Panc1 (cell line): Measurements from ENCODE around the gene EXOC6B. TPM values are rescaled to one million over a fixed set of nuclear protein-coding genes. Genes with fewer than 3 reads are reported as not detected.

Experiments used
- ATAC-seq: fragments of 200-7000 bp; cut with Tn5 transposase; 2 replicates; pipeline ENCODE4 v1.9.1; 2020; ENCODE audit warnings: mild to moderate bottlenecking, moderate library complexity
- BruUV-seq: library from RNA; stranded (reverse); fragments of 400-500 nt; replicated peaks from 2 replicates; lab custom pipeline; 2021; lab: Mats Ljungman, UMichigan
- CTCF ChIA-PET: fragments of 300-600 bp; sonication (Branson Sonifier 250); formaldehyde crosslinking; loops from one replicate; lab custom pipeline; 2022; ENCODE audit warnings: antibody characterized with exemption; lab: Charles Lee
- POLR2A ChIA-PET: fragments of 300-600 bp; sonication (Branson Sonifier 250); formaldehyde crosslinking; loops from one replicate; lab custom pipeline; 2022; ENCODE audit warnings: antibody characterized with exemption; lab: Charles Lee
- DNase-seq: peaks from one replicate; pipeline ENCODE4 v3.0.0-alpha.2; 2010; ENCODE audit warnings: low read depth, low spot score
- H3K27ac ChIP-seq: 2 replicates; pipeline ENCODE4 v1.5.1; 2011; ENCODE audit warnings: mild to moderate bottlenecking, low read length, inconsistent platforms
- H3K27me3 ChIP-seq: fragments of 200-500 bp; sonication (Bioruptor generic); 2 replicates; pipeline ENCODE4 v1.6.0; 2014; ENCODE audit warnings: low read length, inconsistent platforms; ENCODE audit not compliant: control insufficient read depth, insufficient read depth
- H3K36me3 ChIP-seq: fragments of 200-500 bp; sonication (Bioruptor generic); 2 replicates; pipeline ENCODE4 v1.5.1; 2014; ENCODE audit warnings: inconsistent platforms, mild to moderate bottlenecking, low read length, moderate library complexity; ENCODE audit not compliant: control insufficient read depth, insufficient read depth
- H3K4me1 ChIP-seq: 2 replicates; pipeline ENCODE4 v1.5.1; 2011; ENCODE audit warnings: inconsistent platforms, mild to moderate bottlenecking, low read length, moderate library complexity; ENCODE audit not compliant: control insufficient read depth, insufficient read depth
- H3K4me3 ChIP-seq, 2 experiments: 2 replicates each; pipeline ENCODE4 v1.5.1; 2011 to 2012; ENCODE audit warnings: low read depth in 2 of 2, low read length in 2 of 2, mild to moderate bottlenecking in 2 of 2, inconsistent platforms in 1 of 2, moderate library complexity in 1 of 2
- H3K9me3 ChIP-seq: fragments of 200-500 bp; sonication (Bioruptor generic); 2 replicates; pipeline ENCODE4 v1.5.1; 2014; ENCODE audit warnings: low read depth, mild to moderate bottlenecking, inconsistent platforms, low read length, moderate library complexity; ENCODE audit not compliant: control insufficient read depth, insufficient read depth
- POLR2AphosphoS5 ChIP-seq: IDR thresholded peaks from 2 replicates; pipeline ENCODE4 v1.6.1; 2012; ENCODE audit warnings: mild to moderate bottlenecking, low read depth, low read length, moderate library complexity
- SIN3A ChIP-seq: IDR thresholded peaks from 2 replicates; pipeline ENCODE4 v1.6.1; 2012; ENCODE audit warnings: low read depth, mild to moderate bottlenecking, low read length, moderate library complexity, borderline replicate concordance; ENCODE audit not compliant: insufficient read depth
- TCF7L2 ChIP-seq: IDR thresholded peaks from 2 replicates; pipeline ENCODE4 v1.6.1; 2011; ENCODE audit warnings: mild to moderate bottlenecking, low read depth, low read length, inconsistent platforms
- in situ Hi-C: cut with HindIII; loops from 2 replicates; pipeline ENCODE4 v1.10.0; 2016; ENCODE audit warnings: low sequenced_read_pairs, low pct_unique_long_range_greater_than_20kb
- intact Hi-C: fragments of 100-400 bp; cut with micrococcal nuclease; formaldehyde crosslinking; loops from one replicate; pipeline ENCODE4 v1.10.0; 2022; ENCODE audit not compliant: unreplicated experiment
- total RNA-seq: library from RNA; stranded (reverse); gene quantifications from one replicate; pipeline ENCODE4 v1.2.1, GENCODE V29; 2021; ENCODE audit not compliant: unreplicated experiment
- TF ChIP-seq, protein P1 (sequence below): fragments of 450-650 bp; IDR thresholded peaks from 2 replicates; pipeline ENCODE4 v1.5.1; 2017; ENCODE audit warnings: mild to moderate bottlenecking
- TF ChIP-seq, protein P2 (sequence below), 2 experiments: IDR thresholded peaks; 2 replicates each; pipeline ENCODE4 v1.6.1; 2011 to 2012; ENCODE audit warnings: low read depth in 2 of 2, control low read depth in 1 of 2, low read length in 1 of 2, mild to moderate bottlenecking in 1 of 2, moderate library complexity in 1 of 2; ENCODE audit not compliant: insufficient read depth in 1 of 2

Gene EXOC6B
- total RNA-seq, 1 experiment from 2014 or later, result 23.2 TPM

DNA sequence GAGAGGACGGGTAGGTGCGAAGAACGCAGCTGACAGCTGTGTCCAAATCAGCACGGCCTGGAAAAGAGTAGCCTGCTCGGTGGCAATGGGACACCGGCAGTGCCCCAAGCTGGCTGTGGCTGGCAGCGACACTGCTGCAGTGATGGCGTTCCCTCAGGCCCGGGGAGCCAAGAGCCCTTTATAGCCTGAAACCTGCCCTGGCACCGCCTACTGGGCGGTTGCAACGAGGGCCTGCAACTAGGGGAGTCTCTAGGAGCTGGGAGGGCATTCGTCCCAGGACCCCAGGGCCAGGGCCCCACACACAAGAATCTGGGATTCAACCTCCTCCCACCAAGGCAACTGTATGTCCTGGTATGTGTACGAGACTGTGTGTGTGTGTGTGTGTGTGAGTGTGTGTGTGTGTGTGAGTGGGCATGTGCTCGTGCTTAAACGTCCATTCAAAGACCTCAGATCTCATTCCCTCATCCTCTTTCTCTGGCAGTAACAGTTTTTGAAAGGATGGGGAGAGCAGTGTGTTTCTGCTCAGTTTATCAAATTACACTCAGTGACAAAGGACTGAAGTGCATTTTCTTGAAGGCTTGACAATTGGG, 671.4 kb downstream of the EXOC6B start:
- no peaks in the 10 kb centered on the region for H3K36me3 ChIP-seq
- BruUV-seq, result no TSS peak
- CTCF ChIA-PET, result interaction anchor here (1.0 kb wide), 1 partner anchor 230 kb away, joined by 4 read pairs; no protein-coding TSS in a partner anchor
- ATAC-seq, result no peak
- H3K4me3 ChIP-seq, result no peak overlapping the region
- TF ChIP-seq, protein P1, sequence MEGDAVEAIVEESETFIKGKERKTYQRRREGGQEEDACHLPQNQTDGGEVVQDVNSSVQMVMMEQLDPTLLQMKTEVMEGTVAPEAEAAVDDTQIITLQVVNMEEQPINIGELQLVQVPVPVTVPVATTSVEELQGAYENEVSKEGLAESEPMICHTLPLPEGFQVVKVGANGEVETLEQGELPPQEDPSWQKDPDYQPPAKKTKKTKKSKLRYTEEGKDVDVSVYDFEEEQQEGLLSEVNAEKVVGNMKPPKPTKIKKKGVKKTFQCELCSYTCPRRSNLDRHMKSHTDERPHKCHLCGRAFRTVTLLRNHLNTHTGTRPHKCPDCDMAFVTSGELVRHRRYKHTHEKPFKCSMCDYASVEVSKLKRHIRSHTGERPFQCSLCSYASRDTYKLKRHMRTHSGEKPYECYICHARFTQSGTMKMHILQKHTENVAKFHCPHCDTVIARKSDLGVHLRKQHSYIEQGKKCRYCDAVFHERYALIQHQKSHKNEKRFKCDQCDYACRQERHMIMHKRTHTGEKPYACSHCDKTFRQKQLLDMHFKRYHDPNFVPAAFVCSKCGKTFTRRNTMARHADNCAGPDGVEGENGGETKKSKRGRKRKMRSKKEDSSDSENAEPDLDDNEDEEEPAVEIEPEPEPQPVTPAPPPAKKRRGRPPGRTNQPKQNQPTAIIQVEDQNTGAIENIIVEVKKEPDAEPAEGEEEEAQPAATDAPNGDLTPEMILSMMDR, result no peak
- TF ChIP-seq SIN3A, result no peak
- TF ChIP-seq, protein P2, sequence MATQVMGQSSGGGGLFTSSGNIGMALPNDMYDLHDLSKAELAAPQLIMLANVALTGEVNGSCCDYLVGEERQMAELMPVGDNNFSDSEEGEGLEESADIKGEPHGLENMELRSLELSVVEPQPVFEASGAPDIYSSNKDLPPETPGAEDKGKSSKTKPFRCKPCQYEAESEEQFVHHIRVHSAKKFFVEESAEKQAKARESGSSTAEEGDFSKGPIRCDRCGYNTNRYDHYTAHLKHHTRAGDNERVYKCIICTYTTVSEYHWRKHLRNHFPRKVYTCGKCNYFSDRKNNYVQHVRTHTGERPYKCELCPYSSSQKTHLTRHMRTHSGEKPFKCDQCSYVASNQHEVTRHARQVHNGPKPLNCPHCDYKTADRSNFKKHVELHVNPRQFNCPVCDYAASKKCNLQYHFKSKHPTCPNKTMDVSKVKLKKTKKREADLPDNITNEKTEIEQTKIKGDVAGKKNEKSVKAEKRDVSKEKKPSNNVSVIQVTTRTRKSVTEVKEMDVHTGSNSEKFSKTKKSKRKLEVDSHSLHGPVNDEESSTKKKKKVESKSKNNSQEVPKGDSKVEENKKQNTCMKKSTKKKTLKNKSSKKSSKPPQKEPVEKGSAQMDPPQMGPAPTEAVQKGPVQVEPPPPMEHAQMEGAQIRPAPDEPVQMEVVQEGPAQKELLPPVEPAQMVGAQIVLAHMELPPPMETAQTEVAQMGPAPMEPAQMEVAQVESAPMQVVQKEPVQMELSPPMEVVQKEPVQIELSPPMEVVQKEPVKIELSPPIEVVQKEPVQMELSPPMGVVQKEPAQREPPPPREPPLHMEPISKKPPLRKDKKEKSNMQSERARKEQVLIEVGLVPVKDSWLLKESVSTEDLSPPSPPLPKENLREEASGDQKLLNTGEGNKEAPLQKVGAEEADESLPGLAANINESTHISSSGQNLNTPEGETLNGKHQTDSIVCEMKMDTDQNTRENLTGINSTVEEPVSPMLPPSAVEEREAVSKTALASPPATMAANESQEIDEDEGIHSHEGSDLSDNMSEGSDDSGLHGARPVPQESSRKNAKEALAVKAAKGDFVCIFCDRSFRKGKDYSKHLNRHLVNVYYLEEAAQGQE (IDR thresholded peaks at IDR 0.05; ENCODE audit: insufficient read depth in 1 of 2, low read depth in 2 of 2, low read length in 1 of 2), result no peak
- TF ChIP-seq POLR2AphosphoS5, result no peak
- TF ChIP-seq TCF7L2, result no peak
- no peaks in the 10 kb centered on the region for H3K9me3 ChIP-seq
- H3K27ac ChIP-seq, result no peak overlapping the region
- POLR2A ChIA-PET, result interaction anchor here (0.6 kb wide), 1 partner anchor 390 kb away, joined by 3 read pairs; no protein-coding TSS in a partner anchor
- intact Hi-C loops (loop anchor here (5.0 to 10.0 kb wide), 4 partner anchors 350 to 607 kb away; no protein-coding TSS in a partner anchor), in situ Hi-C loops (no loop called here)
- DNase-seq, result no peak
- peaks cover 2% of the 10 kb centered on the region; the same call in 1 of the 2 replicates for H3K27me3 ChIP-seq
- peaks cover 7% of the 10 kb centered on the region for H3K4me1 ChIP-seq

DNA sequence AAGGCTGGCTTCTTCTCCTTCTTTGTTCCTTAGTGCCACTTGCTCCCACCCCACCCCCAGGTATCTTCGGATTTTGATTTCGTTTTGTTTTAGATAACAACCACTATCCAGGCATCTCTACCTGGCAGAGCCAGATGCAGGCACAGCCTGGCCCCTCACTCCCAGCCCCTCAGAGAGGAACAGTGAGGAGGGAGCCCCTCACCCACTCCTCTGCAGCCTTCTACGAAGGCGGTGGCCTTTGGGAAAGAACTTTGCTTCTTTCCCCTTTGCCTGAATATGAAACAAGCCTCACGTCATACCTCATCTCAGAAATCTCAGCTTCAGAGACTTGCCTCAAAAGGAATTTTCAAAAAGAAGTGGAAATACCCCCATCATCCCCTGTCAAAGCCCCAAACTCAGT, 671.9 kb downstream of the EXOC6B start:
- intact Hi-C loops, result loop anchor here (5.0 to 10.0 kb wide), 4 partner anchors 349 to 607 kb away; no protein-coding TSS in a partner anchor
- Histone ChIP-seq H3K27me3 (peaks cover 5% of the 10 kb centered on the region; the same call in 1 of the 2 replicates), H3K36me3 (no peaks in the 10 kb centered on the region), H3K4me3 (no peak overlapping the region), H3K9me3 (no peaks in the 10 kb centered on the region), H3K4me1 (peaks cover 7% of the 10 kb centered on the region), H3K27ac (no peak overlapping the region)
- TF ChIP-seq TCF7L2 (no peak), SIN3A (no peak), POLR2AphosphoS5 (no peak)
- TF ChIP-seq, protein P1, result no peak
- TF ChIP-seq, protein P2 (IDR thresholded peaks at IDR 0.05; ENCODE audit: insufficient read depth in 1 of 2, low read depth in 2 of 2, low read length in 1 of 2), result no peak
- DNase-seq (no peak), ATAC-seq (no peak)
- in situ Hi-C loops, result no loop called here
- ChIA-PET CTCF (interaction anchor here (1.0 kb wide), 1 partner anchor 230 kb away, joined by 4 read pairs; no protein-coding TSS in a partner anchor), POLR2A (interaction anchor here (0.6 kb wide), 1 partner anchor 610 kb away, joined by 9 read pairs; no protein-coding TSS in a partner anchor)
- no TSS peak for BruUV-seq
